Neural progenitor cell (in vitro differentiated cells): ENCODE results near the gene SURF4. TPM values are rescaled to one million over a fixed set of nuclear protein-coding genes. Genes with fewer than 3 reads are reported as not detected.
"Not testable (repeated sequence)": the region's sequence is repeated elsewhere in the genome, so short reads cannot be mapped to it uniquely, and the experiment has no call there.

Experiments used
- DNase-seq: peaks from one replicate; pipeline ENCODE4 v3.0.0-alpha.2; 2016; ENCODE audit warnings: low spot score
- H2AFZ ChIP-seq: fragments of 200-600 bp; sonication (generic); replicated peaks from 2 replicates; pipeline ENCODE4 v1.6.1; 2016; ENCODE audit warnings: antibody characterized with exemption
- H3F3A ChIP-seq: fragments of 200-600 bp; sonication (generic); 2 replicates; pipeline ENCODE4 v1.6.1; 2016; ENCODE audit warnings: antibody characterized with exemption, low read depth
- H3K27ac ChIP-seq: fragments of 200-600 bp; sonication (generic); 2 replicates; pipeline ENCODE4 v1.5.1; 2016; ENCODE audit warnings: mild to moderate bottlenecking
- H3K27me3 ChIP-seq: fragments of 200-600 bp; sonication (generic); 2 replicates; pipeline ENCODE4 v1.6.1; 2016; ENCODE audit warnings: mild to moderate bottlenecking, moderate library complexity
- H3K36me3 ChIP-seq: fragments of 200-600 bp; sonication (generic); 2 replicates; pipeline ENCODE4 v1.5.1; 2016
- H3K4me1 ChIP-seq: fragments of 200-600 bp; sonication (generic); 2 replicates; pipeline ENCODE4 v1.6.1; 2016; ENCODE audit warnings: mixed run types
- H3K4me2 ChIP-seq: fragments of 200-600 bp; sonication (generic); 2 replicates; pipeline ENCODE4 v1.6.1; 2016
- H3K4me3 ChIP-seq: fragments of 200-600 bp; sonication (generic); 2 replicates; pipeline ENCODE4 v1.5.1; 2016
- H3K79me2 ChIP-seq: fragments of 200-600 bp; sonication (generic); 2 replicates; pipeline ENCODE4 v1.6.1; 2016; ENCODE audit warnings: low read depth
- H3K9ac ChIP-seq: fragments of 200-600 bp; sonication (generic); 2 replicates; pipeline ENCODE4 v1.6.1; 2016
- H3K9me3 ChIP-seq: fragments of 200-600 bp; sonication (generic); 2 replicates; pipeline ENCODE4 v1.5.1; 2016; ENCODE audit warnings: low read depth
- H4K20me1 ChIP-seq: fragments of 200-600 bp; sonication (generic); 2 replicates; pipeline ENCODE4 v1.6.1; 2016; ENCODE audit warnings: low read depth
- H3K27ac Mint-ChIP-seq: 3 replicates; pipeline ENCODE4 v1.8.0; 2021; ENCODE audit warnings: mixed read lengths
- H3K27me3 Mint-ChIP-seq: 2 replicates; pipeline ENCODE4 v1.8.0; 2022; ENCODE audit warnings: low read depth, mild to moderate bottlenecking, inconsistent platforms, moderate library complexity, mixed read lengths; ENCODE audit not compliant: insufficient read depth
- H3K36me3 Mint-ChIP-seq: 3 replicates; pipeline ENCODE4 v1.8.0; 2021; ENCODE audit warnings: mixed read lengths
- H3K4me1 Mint-ChIP-seq: 3 replicates; pipeline ENCODE4 v1.8.0; 2021; ENCODE audit warnings: mixed read lengths
- H3K4me3 Mint-ChIP-seq: 3 replicates; pipeline ENCODE4 v1.8.0; 2021; ENCODE audit warnings: mild to moderate bottlenecking, moderate library complexity, mixed read lengths
- H3K9me3 Mint-ChIP-seq: 3 replicates; pipeline ENCODE4 v1.8.0; 2020; ENCODE audit warnings: mixed read lengths
- EZH2 ChIP-seq: fragments of 200-600 bp; sonication (generic); IDR thresholded peaks from 2 replicates; pipeline ENCODE4 v1.6.1; 2017; ENCODE audit warnings: antibody characterized with exemption, mild to moderate bottlenecking, moderate library complexity
- EZH2phosphoT487 ChIP-seq: fragments of 200-600 bp; sonication (generic); IDR thresholded peaks from 2 replicates; pipeline ENCODE4 v1.6.1; 2017; ENCODE audit warnings: antibody characterized with exemption
- total RNA-seq: library from RNA; depleted of rRNA; stranded (reverse); fragments of >200 nt; gene quantifications from 2 replicates; pipeline ENCODE4 v1.2.3, GENCODE V29; 2015; ENCODE audit warnings: low replicate concordance
- TF ChIP-seq, protein P1 (sequence below): fragments of 200-600 bp; sonication (generic); IDR thresholded peaks from 2 replicates; pipeline ENCODE4 v1.5.1; 2017; ENCODE audit warnings: antibody characterized with exemption, mild to moderate bottlenecking

SURF4 gene
- total RNA-seq, 1 donor from 2014 or later, result 102 TPM

GRCh38 chr9:133379153-133380086, 3.6 kb upstream of the SURF4 start:
- no peaks in the 10 kb centered on the region for H3K9me3 Mint-ChIP-seq
- H3K36me3 Mint-ChIP-seq, result peaks cover 7% of the 10 kb centered on the region
- Histone ChIP-seq H3K79me2 (peaks cover 14% of the 10 kb centered on the region), H3K9ac (no peak overlapping the region), H3K9me3 (no peaks in the 10 kb centered on the region), H3K36me3 (no peaks in the 10 kb centered on the region), H3K27me3 (peaks cover 13% of the 10 kb centered on the region), H3K27ac (no peak overlapping the region), H3F3A (no peaks in the 10 kb centered on the region), H3K4me2 (no peak overlapping the region), H3K4me1 (peaks cover 4% of the 10 kb centered on the region), H2AFZ (no peak overlapping the region), H4K20me1 (peaks cover 13% of the 10 kb centered on the region), H3K4me3 (no peak overlapping the region)
- peaks cover 13% of the 10 kb centered on the region for H3K4me1 Mint-ChIP-seq
- DNase-seq, result no peak
- peak overlapping the region; percentile 11 for H3K4me3 Mint-ChIP-seq
- peak overlapping the region; percentile 48 for H3K27ac Mint-ChIP-seq
- H3K27me3 Mint-ChIP-seq, result peaks cover 4% of the 10 kb centered on the region
- TF ChIP-seq EZH2, result no peak
- TF ChIP-seq EZH2phosphoT487, result no peak

DNA sequence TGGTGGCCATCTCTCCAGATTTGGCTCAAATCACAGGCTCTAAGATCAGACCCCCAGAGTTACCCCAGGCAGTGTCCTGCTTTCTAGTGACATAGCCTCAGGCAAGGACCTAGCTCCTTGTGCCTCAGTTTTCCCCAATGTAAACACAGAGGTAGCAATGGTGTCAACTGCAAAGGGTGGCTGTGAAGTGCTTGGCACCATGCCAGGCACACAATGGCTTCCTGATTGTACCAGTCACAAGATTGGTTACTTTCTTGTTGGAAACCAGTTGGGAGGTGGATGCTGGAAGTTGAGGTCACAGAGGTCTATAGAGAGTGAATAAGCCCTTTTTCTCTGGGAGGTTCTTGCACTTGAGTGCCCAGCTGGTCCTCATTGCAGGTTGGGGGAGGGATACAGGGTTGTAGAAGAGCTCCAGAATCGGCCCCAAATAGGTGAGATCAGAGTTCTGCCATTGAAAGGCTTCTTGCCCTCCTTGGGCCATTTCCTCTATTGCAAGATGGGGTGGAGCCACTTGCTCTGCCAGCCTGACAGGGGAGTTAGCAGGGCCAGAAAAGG, 2.6 kb upstream of the SURF4 start:
- no peak overlapping the region for H3K27ac ChIP-seq
- H4K20me1 ChIP-seq, result peaks cover 22% of the 10 kb centered on the region
- H3K79me2 ChIP-seq, result peaks cover 23% of the 10 kb centered on the region
- Mint-ChIP-seq H3K4me1 (peaks cover 13% of the 10 kb centered on the region), H3K27me3 (peaks cover 4% of the 10 kb centered on the region), H3K4me3 (peak overlapping the region; percentile 33), H3K27ac (peak overlapping the region; percentile 24), H3K9me3 (no peaks in the 10 kb centered on the region), H3K36me3 (peaks cover 7% of the 10 kb centered on the region)
- no peaks in the 10 kb centered on the region for H3K9me3 ChIP-seq
- no peak overlapping the region for H3K4me3 ChIP-seq
- no peak overlapping the region for H2AFZ ChIP-seq
- no peak overlapping the region for H3K9ac ChIP-seq
- H3K4me2 ChIP-seq, result no peak overlapping the region
- TF ChIP-seq EZH2phosphoT487, result no peak
- TF ChIP-seq, protein P1, sequence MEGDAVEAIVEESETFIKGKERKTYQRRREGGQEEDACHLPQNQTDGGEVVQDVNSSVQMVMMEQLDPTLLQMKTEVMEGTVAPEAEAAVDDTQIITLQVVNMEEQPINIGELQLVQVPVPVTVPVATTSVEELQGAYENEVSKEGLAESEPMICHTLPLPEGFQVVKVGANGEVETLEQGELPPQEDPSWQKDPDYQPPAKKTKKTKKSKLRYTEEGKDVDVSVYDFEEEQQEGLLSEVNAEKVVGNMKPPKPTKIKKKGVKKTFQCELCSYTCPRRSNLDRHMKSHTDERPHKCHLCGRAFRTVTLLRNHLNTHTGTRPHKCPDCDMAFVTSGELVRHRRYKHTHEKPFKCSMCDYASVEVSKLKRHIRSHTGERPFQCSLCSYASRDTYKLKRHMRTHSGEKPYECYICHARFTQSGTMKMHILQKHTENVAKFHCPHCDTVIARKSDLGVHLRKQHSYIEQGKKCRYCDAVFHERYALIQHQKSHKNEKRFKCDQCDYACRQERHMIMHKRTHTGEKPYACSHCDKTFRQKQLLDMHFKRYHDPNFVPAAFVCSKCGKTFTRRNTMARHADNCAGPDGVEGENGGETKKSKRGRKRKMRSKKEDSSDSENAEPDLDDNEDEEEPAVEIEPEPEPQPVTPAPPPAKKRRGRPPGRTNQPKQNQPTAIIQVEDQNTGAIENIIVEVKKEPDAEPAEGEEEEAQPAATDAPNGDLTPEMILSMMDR, result no peak
- no peak for TF ChIP-seq EZH2
- no peaks in the 10 kb centered on the region for H3F3A ChIP-seq
- no peaks in the 10 kb centered on the region for H3K36me3 ChIP-seq
- H3K4me1 ChIP-seq, result peaks cover 4% of the 10 kb centered on the region
- H3K27me3 ChIP-seq, result peaks cover 13% of the 10 kb centered on the region
- no peak for DNase-seq

- peaks cover 4% of the 10 kb centered on the region for H3K27me3 Mint-ChIP-seq
- Histone ChIP-seq H3K9ac (no peak overlapping the region), H3K27ac (no peak overlapping the region), H3K36me3 (no peaks in the 10 kb centered on the region), H2AFZ (no peak overlapping the region), H3F3A (no peaks in the 10 kb centered on the region), H3K27me3 (peaks cover 13% of the 10 kb centered on the region), H3K4me3 (no peak overlapping the region), H3K79me2 (peaks cover 31% of the 10 kb centered on the region), H3K4me1 (peaks cover 4% of the 10 kb centered on the region), H3K4me2 (no peak overlapping the region), H4K20me1 (peaks cover 29% of the 10 kb centered on the region), H3K9me3 (no peaks in the 10 kb centered on the region)
- DNase-seq, result no peak
- peaks cover 7% of the 10 kb centered on the region for H3K36me3 Mint-ChIP-seq
- H3K27ac Mint-ChIP-seq, result no peak overlapping the region
- TF ChIP-seq, protein P1, result no peak
- TF ChIP-seq EZH2phosphoT487 (no peak), EZH2 (no peak)
- no peaks in the 10 kb centered on the region for H3K9me3 Mint-ChIP-seq
- H3K4me3 Mint-ChIP-seq, result peak overlapping the region; percentile 83
- peaks cover 13% of the 10 kb centered on the region for H3K4me1 Mint-ChIP-seq
Observed at GRCh38 chr9:133377721-133378216, 1.9 kb upstream of the SURF4 start.

DNA sequence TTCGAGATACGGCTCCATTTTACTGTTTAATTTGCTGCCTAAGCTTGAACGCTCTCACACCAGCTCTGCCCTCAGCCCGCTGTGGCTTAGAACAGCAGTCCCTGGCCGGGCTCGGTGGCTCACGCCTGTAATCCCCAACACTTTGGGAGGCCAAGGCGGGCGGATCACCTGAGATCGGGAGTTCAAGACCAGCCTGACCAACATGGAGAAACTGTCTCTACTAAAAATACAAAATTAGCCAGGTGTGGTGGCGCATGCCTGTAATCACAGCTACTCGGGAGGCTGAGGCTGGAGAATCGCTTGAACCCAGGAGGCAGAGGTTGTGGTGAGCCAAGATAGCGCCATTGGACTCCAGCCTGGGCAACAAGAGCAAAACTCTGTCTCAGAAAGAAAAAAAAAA, 1.4 kb upstream of the SURF4 start:
- H3K4me3 ChIP-seq, DNase-seq, H3K9ac ChIP-seq, H3F3A ChIP-seq, H3K27ac Mint-ChIP-seq, H2AFZ ChIP-seq, H3K9me3 Mint-ChIP-seq, H3K36me3 Mint-ChIP-seq, H3K4me1 ChIP-seq, H3K9me3 ChIP-seq, H3K27me3 Mint-ChIP-seq, H3K27ac ChIP-seq, H3K36me3 ChIP-seq: not testable (repeated sequence)
- Mint-ChIP-seq H3K4me3 (peak overlapping the region; percentile 83), H3K4me1 (peaks cover 13% of the 10 kb centered on the region)
- Histone ChIP-seq H4K20me1 (peaks cover 34% of the 10 kb centered on the region), H3K27me3 (peaks cover 13% of the 10 kb centered on the region), H3K4me2 (peak overlapping the region; percentile 83), H3K79me2 (peaks cover 36% of the 10 kb centered on the region)
